Duodenal mucosa (tissue), 2 donors: ENCODE results near the gene SSUH2.
"Not testable (repeated sequence)": the region's sequence is repeated elsewhere in the genome, so short reads cannot be mapped to it uniquely, and the experiment has no call there.

Experiments
- H3K27ac ChIP-seq: one replicate; pipeline ENCODE4 v1.7.0; 2013; ENCODE audit warnings: low read depth, low read length
- H3K27me3 ChIP-seq, 2 donors: one replicate each; pipeline ENCODE4 v1.7.0; 2013; ENCODE audit warnings: low read length in 2 of 2, control low read depth in 1 of 2; ENCODE audit not compliant: insufficient read depth in 2 of 2, control insufficient read depth in 1 of 2
- H3K36me3 ChIP-seq, 2 donors: one replicate each; pipeline ENCODE4 v1.7.0; 2013; ENCODE audit warnings: low read length in 2 of 2, control low read depth in 1 of 2; ENCODE audit not compliant: insufficient read depth in 2 of 2, control insufficient read depth in 1 of 2
- H3K4me1 ChIP-seq, 2 donors: one replicate each; pipeline ENCODE4 v1.7.0; 2013; ENCODE audit warnings: low read length in 2 of 2, control low read depth in 1 of 2; ENCODE audit not compliant: insufficient read depth in 2 of 2, control insufficient read depth in 1 of 2
- H3K4me3 ChIP-seq, 2 donors: one replicate each; pipeline ENCODE4 v1.7.0; 2013; ENCODE audit warnings: low read length in 2 of 2, low read depth in 1 of 2
- H3K9ac ChIP-seq, 2 donors: one replicate each; pipeline ENCODE4 v1.7.0; 2013; ENCODE audit warnings: low read length in 2 of 2, low read depth in 1 of 2
- H3K9me3 ChIP-seq, 2 donors: one replicate each; pipeline ENCODE4 v1.7.0; 2013; ENCODE audit warnings: low read length in 2 of 2, control low read depth in 1 of 2; ENCODE audit not compliant: control insufficient read depth in 1 of 2

The SSUH2 gene

DNA sequence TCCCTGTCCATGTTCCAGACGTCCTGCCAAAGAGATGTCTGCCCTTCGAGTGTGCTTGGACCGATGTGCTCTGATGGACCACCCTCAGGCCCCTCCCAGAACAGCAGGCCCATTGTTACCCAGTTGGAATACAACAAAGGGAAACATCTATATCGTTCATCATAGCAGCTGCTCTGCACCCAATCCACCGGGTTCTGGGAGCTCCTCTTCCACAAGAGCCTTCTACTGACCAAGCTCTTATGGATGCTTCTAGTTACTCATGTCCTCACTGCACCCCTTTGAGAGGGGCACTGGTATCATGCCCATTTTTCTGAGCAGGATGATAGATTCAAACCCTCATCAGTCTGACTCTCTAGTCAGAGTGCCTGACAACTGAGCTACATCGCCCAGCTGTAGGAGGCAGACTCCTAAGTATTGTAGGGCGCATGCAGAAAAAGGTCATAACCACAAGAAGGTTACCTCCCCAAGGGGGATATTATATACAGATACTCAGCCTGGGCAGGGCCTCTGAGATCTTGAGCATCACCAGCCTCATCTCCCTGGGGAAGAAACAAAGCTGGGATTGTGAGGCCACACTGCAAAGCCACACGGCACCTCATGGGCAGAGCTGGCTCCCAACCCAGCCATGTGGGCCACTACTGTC lies at the start of gene SSUH2:
TSS of gene SSUH2 (minus strand) at position 51 of the 643 bp plus-strand sequence. CDS start at position 11, 40 bp downstream.
- H3K4me1 ChIP-seq: peaks cover 18 to 26% of the 10 kb centered on the region in 2 donors
- H3K4me3 ChIP-seq: no peak within 1 kb of the TSS
- no peaks in the 10 kb centered on the region for H3K27me3 ChIP-seq
- no peak within 1 kb of the TSS for H3K27ac ChIP-seq
- no peak within 1 kb of the TSS for H3K9ac ChIP-seq
- H3K9me3 ChIP-seq: no peaks in the 10 kb centered on the region
- no peaks in the 10 kb centered on the region for H3K36me3 ChIP-seq

GRCh38 chr3:8691295-8691694 lies 46.7 kb upstream of the SSUH2 start:
- not testable (repeated sequence) for H3K9ac ChIP-seq

GRCh38 chr3:8684992-8685391 lies 40.4 kb upstream of the SSUH2 start:
- H3K9ac ChIP-seq, H3K4me1 ChIP-seq, H3K36me3 ChIP-seq, H3K9me3 ChIP-seq, H3K4me3 ChIP-seq, H3K27ac ChIP-seq, H3K27me3 ChIP-seq: not testable (repeated sequence)

More at GRCh38 chr3:8691295-8691694, 46.7 kb upstream of the SSUH2 start:
- not testable (repeated sequence) for H3K4me3 ChIP-seq, H3K36me3 ChIP-seq, H3K27me3 ChIP-seq, H3K9me3 ChIP-seq, H3K4me1 ChIP-seq, H3K27ac ChIP-seq

DNA sequence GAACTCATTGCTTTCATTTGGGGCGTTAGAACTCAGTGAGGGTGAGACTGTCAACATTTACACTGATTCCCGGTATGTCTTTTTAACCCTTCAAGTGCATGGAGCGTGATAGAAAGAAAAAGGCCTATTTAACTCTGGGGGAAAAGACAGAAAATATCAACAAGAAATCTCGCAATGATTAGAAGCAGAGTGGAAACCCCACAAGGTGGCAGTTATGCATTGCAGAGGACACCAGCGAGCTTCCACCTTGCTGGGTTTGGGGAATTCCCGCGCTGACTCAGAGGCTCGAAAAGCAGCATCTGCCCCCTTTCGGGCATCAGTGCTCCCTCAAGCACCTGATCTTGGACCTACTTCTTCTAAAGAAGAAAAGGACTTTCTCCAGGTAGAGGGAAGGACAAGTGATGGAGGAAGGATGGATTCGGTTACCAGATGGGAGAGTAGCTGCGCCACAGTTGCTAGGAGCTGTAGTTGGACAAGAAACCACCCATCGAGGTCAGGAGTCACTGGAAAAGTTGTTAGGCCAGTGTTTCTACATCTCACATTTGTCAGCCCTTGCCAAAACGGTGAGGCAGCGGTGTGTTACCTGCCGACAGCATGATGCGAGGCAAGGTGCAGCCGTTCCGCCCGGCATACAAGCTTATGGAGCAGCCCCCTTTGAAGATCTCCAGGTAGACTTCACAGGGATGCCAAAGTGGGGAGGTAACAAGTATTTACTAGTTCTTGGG lies 38.4 kb upstream of the SSUH2 start:
- H3K4me3 ChIP-seq, H3K4me1 ChIP-seq, H3K36me3 ChIP-seq, H3K9ac ChIP-seq, H3K27ac ChIP-seq, H3K9me3 ChIP-seq, H3K27me3 ChIP-seq: not testable (repeated sequence)

DNA sequence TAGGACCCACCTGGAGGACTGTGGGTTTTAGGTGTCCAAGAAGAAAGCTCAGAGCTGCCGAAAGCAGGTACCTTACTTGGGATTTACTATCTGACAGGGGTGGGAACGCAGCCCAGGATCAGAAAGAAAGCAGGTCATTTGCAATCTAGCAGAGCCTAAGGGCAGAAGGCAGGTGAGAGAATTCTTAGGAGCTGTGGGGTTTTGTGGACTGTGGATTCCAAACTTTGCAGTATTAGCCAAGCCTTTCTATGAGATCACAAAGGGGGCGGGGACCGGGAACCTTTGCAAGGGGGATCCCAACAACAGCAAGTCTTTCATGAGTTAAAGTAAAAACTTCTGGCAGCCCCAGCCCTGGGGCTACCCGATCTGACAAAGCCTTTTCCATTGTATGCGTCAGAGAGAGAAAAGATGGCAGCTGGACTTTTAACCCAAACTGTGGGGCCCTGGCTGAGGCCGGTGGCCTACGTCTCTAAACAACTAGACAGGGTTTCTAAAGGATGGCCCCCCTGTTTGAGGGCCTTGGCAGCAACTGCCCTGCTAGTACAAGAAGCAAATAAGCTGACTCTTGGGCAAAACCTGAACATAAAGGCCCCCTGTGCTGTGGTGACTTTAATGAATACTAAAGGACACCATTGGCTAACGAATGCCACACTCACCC lies 37.4 kb upstream of the SSUH2 start:
- H3K36me3 ChIP-seq, H3K27me3 ChIP-seq, H3K4me1 ChIP-seq, H3K9ac ChIP-seq, H3K27ac ChIP-seq, H3K9me3 ChIP-seq, H3K4me3 ChIP-seq: not testable (repeated sequence)

- Histone ChIP-seq H3K36me3 (no peaks in the 10 kb centered on the region), H3K9ac (no peak overlapping the region), H3K4me1 (no peaks in the 10 kb centered on the region), H3K9me3 (no peaks in the 10 kb centered on the region), H3K27ac (no peak overlapping the region), H3K4me3 (no peak overlapping the region), H3K27me3 (no peaks in the 10 kb centered on the region)
Observed at GRCh38 chr3:8681349-8681748, 36.8 kb upstream of the SSUH2 start.

- H3K9me3 ChIP-seq, H3K4me1 ChIP-seq, H3K9ac ChIP-seq, H3K27me3 ChIP-seq, H3K36me3 ChIP-seq, H3K27ac ChIP-seq, H3K4me3 ChIP-seq: not testable (repeated sequence)
Observed at GRCh38 chr3:8679817-8680553, 35.4 kb upstream of the SSUH2 start.

- no peaks in the 10 kb centered on the region for H3K4me1 ChIP-seq
- H3K4me3 ChIP-seq: no peak overlapping the region
- no peaks in the 10 kb centered on the region for H3K36me3 ChIP-seq
- no peaks in the 10 kb centered on the region for H3K9me3 ChIP-seq
- no peaks in the 10 kb centered on the region for H3K27me3 ChIP-seq
- no peak overlapping the region for H3K27ac ChIP-seq
- no peak overlapping the region for H3K9ac ChIP-seq
Observed at GRCh38 chr3:8678751-8679150, 34.2 kb upstream of the SSUH2 start.

GRCh38 chr3:8677258-8677657 lies 32.7 kb upstream of the SSUH2 start:
- not testable (repeated sequence) for H3K27ac ChIP-seq, H3K9ac ChIP-seq, H3K9me3 ChIP-seq, H3K27me3 ChIP-seq, H3K4me3 ChIP-seq, H3K4me1 ChIP-seq, H3K36me3 ChIP-seq

DNA sequence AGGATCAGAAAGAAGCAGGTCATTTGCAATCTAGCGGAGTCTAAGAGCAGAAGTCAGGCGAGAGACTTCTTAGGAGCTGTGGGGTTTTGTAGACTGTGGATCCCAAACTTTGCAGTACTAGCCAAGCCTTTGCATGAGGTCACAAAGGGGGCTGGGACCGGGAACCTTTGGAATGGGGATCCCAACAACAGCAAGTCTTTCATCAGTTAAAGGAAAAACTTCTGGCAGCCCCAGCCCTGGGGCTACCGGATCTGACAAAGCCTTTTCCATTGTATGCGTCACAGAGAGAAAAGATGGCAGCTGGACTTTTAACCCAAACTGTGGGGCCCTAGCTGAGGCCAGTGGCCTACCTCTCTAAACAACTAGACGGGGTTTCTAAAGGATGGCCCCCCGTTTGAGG lies 31.0 kb upstream of the SSUH2 start:
- H3K36me3 ChIP-seq: not testable (repeated sequence)

More for the DNA sequence above, 31.0 kb upstream of the SSUH2 start:
- H3K4me1 ChIP-seq, H3K9ac ChIP-seq, H3K9me3 ChIP-seq, H3K4me3 ChIP-seq, H3K27me3 ChIP-seq, H3K27ac ChIP-seq: not testable (repeated sequence)
